ENCODE results near the gene PAX5. TPM values are rescaled to one million over a fixed set of nuclear protein-coding genes. Genes with fewer than 3 reads are reported as not detected.
A peak's percentile ranks its signal among the peaks of the same experiment; 100 is the strongest.

PAX5 gene
- total RNA-seq, 3 donors from 2014 or later (not counting 1 experiment from before 2014, with no cell fraction given): 1.3 to 2.1 (median 2.0) TPM

- no peaks in the 10 kb centered on the region for H3K36me3 ChIP-seq (ENCODE audit: control insufficient read depth, insufficient read depth, low read length)
- H3K27ac ChIP-seq (ENCODE audit: low read length): no peak overlapping the region
- peaks cover 79% of the 10 kb centered on the region for H3K27me3 ChIP-seq (ENCODE audit: control insufficient read depth, insufficient read depth, low read length)
- no peaks in the 10 kb centered on the region for H3K9me3 ChIP-seq (ENCODE audit: control insufficient read depth, insufficient read depth, low read length)
- intact Hi-C loops (cut with micrococcal nuclease): no loop called here
- WGBS (ENCODE audit: insufficient coverage): 21% methylated on average over 20 of the region's 22 CpGs
- H3K4me3 ChIP-seq (ENCODE audit: low read length): no peak overlapping the region
- ATAC-seq: no peak
- DNase-seq: peak in 1 of 2 donors; percentile 13
- Mint-ChIP-seq H3K9me3 (no peaks in the 10 kb centered on the region), H3K4me3 (peak overlapping the region; percentile 35), H3K27ac (no peak overlapping the region), H3K36me3 (no peaks in the 10 kb centered on the region), H3K27me3 (ENCODE audit: low read depth in 2 of 2) (peaks cover 69 to 76% of the 10 kb centered on the region in 2 donors), H3K4me1 (peaks cover 13 to 40% of the 10 kb centered on the region in 2 donors)
- TF ChIP-seq CTCF (IDR thresholded peaks at IDR 0.05): no peak
- H3K4me1 ChIP-seq (ENCODE audit: control insufficient read depth, insufficient read depth, low read length): peaks cover 57% of the 10 kb centered on the region
These were observed 5.5 kb downstream of the PAX5 start for GRCh38 chr9:37028420-37029031.

- Mint-ChIP-seq H3K27ac (no peak overlapping the region), H3K36me3 (no peaks in the 10 kb centered on the region), H3K4me1 (peaks cover 13 to 40% of the 10 kb centered on the region in 2 donors), H3K27me3 (ENCODE audit: low read depth in 2 of 2) (peaks cover 70 to 76% of the 10 kb centered on the region in 2 donors), H3K9me3 (no peaks in the 10 kb centered on the region), H3K4me3 (peak overlapping the region; percentile 69)
- peak; percentile 75 to 88 for DNase-seq
- intact Hi-C loops (cut with micrococcal nuclease): no loop called here
- Histone ChIP-seq H3K27me3 (ENCODE audit: control insufficient read depth, insufficient read depth, low read length) (peaks cover 73% of the 10 kb centered on the region), H3K9me3 (ENCODE audit: control insufficient read depth, insufficient read depth, low read length) (no peaks in the 10 kb centered on the region), H3K4me1 (ENCODE audit: control insufficient read depth, insufficient read depth, low read length) (peaks cover 57% of the 10 kb centered on the region), H3K36me3 (ENCODE audit: control insufficient read depth, insufficient read depth, low read length) (no peaks in the 10 kb centered on the region), H3K27ac (ENCODE audit: low read length) (no peak overlapping the region), H3K4me3 (ENCODE audit: low read length) (peak overlapping the region; percentile 43)
- 2% methylated on average over 55 of the region's 58 CpGs for WGBS (ENCODE audit: insufficient coverage)
- peak; percentile 94 to 98 (median 96) for ATAC-seq
- TF ChIP-seq CTCF (IDR thresholded peaks at IDR 0.05): no peak
These were observed 6.3 kb downstream of the PAX5 start for GRCh38 chr9:37027582-37028419.

DNA sequence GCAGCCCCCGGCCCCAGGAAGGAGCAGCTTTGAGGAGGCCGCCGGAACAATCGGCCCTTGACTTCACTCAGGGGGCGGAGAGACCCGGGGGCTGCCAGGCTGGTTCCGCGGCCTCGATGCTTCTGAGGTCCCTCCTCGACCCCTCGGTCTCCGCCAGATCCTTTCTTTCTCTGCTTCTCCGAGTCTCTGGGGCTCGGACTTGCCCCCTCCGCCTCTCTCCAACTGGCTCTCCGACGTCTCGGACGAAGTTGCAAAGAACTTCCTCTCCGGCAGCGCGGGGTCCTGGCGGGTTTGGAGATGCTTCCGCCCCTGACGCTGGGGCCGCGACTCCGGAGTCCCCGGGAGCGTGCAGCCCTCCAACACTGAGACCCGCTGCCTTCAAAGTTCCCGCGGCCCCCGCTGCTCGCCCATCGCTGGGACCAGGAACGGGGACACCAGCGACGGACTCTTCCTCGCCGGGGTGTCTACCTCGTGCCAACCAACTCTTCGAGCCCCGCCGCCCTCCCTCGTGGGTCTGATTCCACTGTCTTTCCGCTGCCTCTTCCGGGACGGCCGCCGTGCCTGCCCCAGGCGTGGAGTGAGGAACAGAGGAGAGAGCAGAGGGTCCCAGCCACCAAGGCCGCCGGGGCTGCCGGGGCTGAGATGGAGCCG lies 7.0 kb downstream of the PAX5 start:
- TF ChIP-seq CTCF (IDR thresholded peaks at IDR 0.05): no peak
- Histone ChIP-seq H3K4me3 (ENCODE audit: low read length) (peak overlapping the region; percentile 43), H3K9me3 (ENCODE audit: control insufficient read depth, insufficient read depth, low read length) (no peaks in the 10 kb centered on the region), H3K27me3 (ENCODE audit: control insufficient read depth, insufficient read depth, low read length) (peaks cover 74% of the 10 kb centered on the region), H3K27ac (ENCODE audit: low read length) (no peak overlapping the region), H3K36me3 (ENCODE audit: control insufficient read depth, insufficient read depth, low read length) (no peaks in the 10 kb centered on the region), H3K4me1 (ENCODE audit: control insufficient read depth, insufficient read depth, low read length) (peaks cover 57% of the 10 kb centered on the region)
- intact Hi-C loops (cut with micrococcal nuclease): no loop called here
- 2% methylated on average over 56 of the region's 56 CpGs for WGBS (ENCODE audit: insufficient coverage)
- Mint-ChIP-seq H3K27me3 (ENCODE audit: low read depth in 2 of 2) (peaks cover 70% of the 10 kb centered on the region in 2 donors), H3K36me3 (no peaks in the 10 kb centered on the region), H3K27ac (no peak overlapping the region), H3K4me3 (peak overlapping the region; percentile 69), H3K4me1 (peaks cover 13 to 40% of the 10 kb centered on the region in 2 donors), H3K9me3 (no peaks in the 10 kb centered on the region)
- ATAC-seq (no peak), DNase-seq (peak in 1 of 2 donors; percentile 4)

Measured in natural killer cell (primary cell).